HG03280 (cell line): ENCODE measurements around the gene DCST2.

Experiments
- ATAC-seq: cut with Tn5 transposase; IDR thresholded peaks from one replicate; pipeline ENCODE4 v1.9.1; 2021; ENCODE audit warnings: mild to moderate bottlenecking, moderate library complexity; ENCODE audit not compliant: unreplicated experiment

DCST2 gene

GRCh38 chr1:155033524-155033923 lies at the start of gene DCST2, which contains the start of gene DCST1:
Gene DCST2, minus strand, starts transcription at chr1:155033781. Its CDS starts 80 bp downstream, at chr1:155033701.
Gene DCST1, plus strand, starts transcription at chr1:155033824. Its CDS starts 213 bp downstream, at chr1:155034037.
- no peak for ATAC-seq

GRCh38 chr1:155083052-155083541 lies 49.5 kb upstream of the DCST2 start:
- no peak for ATAC-seq

- no peak for ATAC-seq
Measured at GRCh38 chr1:155082301-155083051, 48.9 kb upstream of the DCST2 start.

DNA sequence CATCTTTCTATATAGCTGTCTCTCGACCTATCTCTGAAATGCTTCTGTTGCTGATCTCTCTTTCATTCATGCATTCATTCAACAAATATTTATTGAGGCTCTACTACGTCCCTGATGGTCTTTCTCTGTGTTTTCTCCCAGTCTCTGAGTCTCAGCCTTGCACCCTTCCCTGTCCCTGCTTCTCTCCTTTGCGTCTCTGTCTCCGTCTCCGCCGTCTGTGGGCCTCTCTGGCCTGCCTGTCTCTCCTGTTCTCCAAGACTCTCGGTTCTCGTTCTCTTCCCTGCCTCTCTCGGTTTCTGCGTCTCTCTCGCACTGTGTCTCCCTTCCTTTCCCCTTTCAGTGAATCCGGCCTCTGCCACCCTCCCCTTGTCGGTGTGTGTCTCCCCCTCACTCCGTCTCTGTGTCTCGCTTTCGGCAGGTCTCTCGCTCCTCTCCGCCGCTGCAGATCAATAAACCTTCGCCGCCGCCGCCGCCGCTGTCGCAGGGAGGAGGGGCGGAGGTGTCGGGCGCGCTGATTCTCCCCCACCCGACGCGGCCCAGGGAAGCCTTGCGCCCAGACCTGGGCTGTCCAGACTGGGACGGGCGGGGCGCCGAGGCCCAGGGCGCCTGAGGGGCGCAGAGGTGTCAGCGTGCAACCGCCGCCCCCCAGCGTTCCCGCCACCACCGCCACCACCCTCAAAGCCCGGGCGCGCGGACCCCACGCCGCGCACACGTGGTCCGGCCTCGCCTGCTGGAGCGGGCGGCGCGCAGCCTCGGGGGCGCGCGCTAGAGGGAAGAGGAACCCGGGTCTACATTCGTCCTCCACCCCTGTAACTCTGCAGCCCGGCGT lies 48.1 kb upstream of the DCST2 start:
- no peak for ATAC-seq

DNA sequence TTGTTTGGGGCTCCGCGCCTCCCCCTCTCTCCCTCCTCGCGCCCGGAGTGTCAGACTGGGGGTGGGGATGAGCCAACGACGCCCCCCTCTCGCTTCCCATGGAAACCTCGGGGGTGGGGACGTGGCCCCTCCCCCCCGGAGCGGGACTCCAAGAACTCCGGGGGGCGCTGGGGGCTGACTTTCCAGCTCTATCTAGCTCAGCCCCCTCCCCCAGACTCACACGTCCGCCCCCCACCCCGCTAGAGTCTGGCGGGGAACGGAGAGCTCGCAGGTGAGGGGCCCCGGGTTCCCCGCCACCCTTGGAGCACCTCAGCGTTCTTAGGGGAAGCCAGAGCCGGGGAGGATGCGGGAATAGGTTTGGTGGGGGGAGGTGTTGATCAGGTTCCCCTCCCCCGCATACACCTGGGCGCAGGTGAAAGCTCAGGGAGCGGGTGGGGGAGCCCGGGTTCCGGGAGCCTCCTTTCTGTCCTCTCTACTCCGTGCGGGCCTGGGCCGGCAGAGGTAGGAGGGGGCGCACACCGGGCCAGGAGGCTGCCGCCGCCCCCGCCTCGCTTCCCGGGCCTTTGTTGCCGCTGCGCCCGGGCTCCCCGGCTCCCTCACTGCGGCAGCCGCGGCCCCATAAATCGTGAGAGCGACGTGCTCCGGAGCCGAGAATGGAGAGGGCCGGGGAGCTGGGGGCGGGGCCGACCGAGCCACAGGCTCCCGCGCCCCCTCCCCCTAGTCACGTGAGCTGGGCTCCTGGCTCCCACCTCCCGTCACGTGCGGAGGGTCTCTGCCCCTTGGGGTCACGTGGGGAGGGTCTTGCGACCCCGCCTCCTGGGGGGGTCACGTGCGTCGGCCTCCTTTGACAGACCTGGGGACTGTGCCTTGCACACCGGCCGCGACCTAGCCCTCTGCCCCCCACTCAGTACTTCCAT lies 47.0 kb upstream of the DCST2 start:
- ATAC-seq = no peak

DNA sequence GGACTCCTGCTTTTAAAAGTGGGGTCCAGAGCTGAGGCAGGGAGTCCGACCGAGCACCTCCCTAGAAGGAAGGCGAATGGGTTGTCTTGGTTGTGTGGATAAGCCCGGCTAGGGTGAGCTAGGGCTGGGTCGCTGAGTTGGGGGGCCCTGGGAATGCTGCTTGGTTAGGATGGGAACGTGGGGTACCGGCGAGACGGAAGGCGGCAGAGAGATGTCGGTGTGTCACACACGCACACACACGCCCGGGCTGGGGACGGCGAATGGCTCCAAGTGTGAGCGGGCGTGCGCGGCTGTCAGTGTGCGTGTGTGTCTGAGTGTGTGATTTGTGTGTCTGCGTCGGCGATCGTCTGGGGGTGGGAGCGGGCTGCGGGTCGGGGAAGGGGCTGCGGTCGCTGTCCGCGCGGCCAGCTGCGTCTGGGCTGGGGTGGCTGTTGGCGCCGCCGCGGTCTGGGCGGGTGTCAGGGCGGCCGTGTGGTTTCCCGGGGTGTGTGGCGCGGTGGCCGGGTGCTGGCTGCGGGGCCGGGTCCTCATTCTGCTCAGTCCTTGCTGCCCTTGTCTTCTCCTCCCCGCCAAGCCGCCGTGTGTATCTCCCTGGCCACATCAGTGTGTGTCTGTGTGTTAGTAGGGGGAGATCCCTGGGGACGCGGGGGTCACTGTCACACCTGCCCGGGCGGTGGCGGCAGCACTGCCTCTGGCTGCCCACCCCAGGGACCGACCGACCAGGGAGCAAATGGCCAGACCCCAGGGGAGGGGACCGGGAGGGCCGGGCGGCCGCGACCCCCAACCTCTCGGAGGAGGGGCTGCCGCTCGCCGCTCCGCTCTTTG lies 46.1 kb upstream of the DCST2 start:
- ATAC-seq = no peak

GRCh38 chr1:155079210-155079486 lies 45.6 kb upstream of the DCST2 start:
- no peak for ATAC-seq

- ATAC-seq = no peak
Measured at GRCh38 chr1:155078469-155079209, 45.1 kb upstream of the DCST2 start, which contains the start of gene EFNA3. Gene EFNA3, plus strand, starts transcription at chr1:155078837. Its CDS starts 105 bp downstream, at chr1:155078942.

GRCh38 chr1:155077758-155078445 lies 44.3 kb upstream of the DCST2 start:
- no peak for ATAC-seq

GRCh38 chr1:155077346-155077745 lies 43.8 kb upstream of the DCST2 start:
- ATAC-seq = no peak

- no peak for ATAC-seq
Measured at GRCh38 chr1:155076371-155076770, 42.8 kb upstream of the DCST2 start.

GRCh38 chr1:155075535-155075934 lies 42.0 kb upstream of the DCST2 start:
- ATAC-seq = no peak

DNA sequence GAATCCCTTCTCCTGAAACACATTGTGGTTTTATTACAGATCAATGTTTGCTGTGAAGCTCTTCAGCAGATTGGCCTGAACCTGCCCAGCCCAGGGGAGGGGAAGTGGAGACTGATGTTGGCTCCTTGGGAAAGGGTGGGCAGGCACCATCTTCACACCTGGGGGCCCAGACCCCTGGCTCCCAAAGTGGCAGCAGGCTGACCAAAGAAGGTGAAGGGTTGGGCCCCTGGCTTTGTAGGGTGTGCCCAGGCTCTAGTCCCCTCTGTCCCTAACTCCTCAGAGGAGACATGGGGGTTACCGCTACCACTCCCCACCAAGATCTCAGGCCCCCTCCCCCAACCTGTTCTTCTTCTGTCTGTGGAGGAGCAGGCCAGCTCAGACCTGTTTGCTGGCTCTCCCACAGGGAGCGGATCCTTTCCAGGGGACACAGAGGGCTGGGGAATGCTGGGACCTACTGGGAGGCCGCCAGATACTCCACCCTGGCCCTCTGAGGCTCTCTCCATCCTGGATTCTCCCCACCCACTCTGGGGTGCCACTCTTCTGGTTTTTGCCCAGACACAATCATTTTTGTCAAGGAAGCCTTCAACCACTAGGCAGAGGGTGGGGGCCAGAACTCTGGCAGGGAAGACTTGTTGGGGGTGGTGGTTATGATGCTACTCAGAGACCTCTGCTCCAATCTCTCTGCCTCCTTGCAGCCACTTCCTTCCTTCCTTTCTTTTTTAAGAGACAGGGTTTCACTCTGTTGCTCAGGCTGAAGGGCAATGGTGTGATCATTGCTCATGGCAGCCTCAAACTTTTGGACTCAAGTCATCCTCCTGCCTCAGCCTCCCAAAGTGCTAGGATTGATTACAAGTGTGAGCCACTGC lies 40.0 kb upstream of the DCST2 start:
- ATAC-seq = no peak

GRCh38 chr1:155072531-155073289 lies 39.1 kb upstream of the DCST2 start:
- no peak for ATAC-seq

DNA sequence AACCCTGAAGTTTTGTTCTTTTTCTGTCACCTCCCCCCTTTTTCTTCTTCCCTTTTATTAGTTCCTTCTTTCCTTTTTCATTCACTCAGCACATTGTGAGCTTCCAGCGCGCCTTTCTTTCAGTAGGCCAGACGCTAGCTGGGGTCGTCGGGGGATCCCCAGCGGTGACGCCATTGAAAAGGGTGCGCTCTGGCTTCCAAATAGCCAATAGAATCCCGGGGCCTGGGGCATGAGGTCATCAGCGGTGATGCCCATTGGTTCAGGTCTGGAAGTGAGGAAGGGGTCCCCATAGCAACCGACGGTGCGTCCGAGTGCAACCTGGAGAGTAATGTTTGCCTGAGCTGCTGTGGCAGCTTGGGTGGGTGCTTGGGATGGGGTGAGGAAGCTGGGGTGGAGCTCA lies 38.1 kb upstream of the DCST2 start:
- ATAC-seq = no peak

- no peak for ATAC-seq
Measured at GRCh38 chr1:155070721-155071569, 37.4 kb upstream of the DCST2 start.
